AG08395 (cell line): ENCODE results near the gene RDH13.
"Not testable (repeated sequence)": the region's sequence is repeated elsewhere in the genome, so short reads cannot be mapped to it uniquely, and the experiment has no call there.

Experiments used
- DNase-seq: peaks from one replicate; pipeline ENCODE4 v3.0.0; 2012; ENCODE audit warnings: mixed read lengths, low spot score

RDH13 gene

DNA sequence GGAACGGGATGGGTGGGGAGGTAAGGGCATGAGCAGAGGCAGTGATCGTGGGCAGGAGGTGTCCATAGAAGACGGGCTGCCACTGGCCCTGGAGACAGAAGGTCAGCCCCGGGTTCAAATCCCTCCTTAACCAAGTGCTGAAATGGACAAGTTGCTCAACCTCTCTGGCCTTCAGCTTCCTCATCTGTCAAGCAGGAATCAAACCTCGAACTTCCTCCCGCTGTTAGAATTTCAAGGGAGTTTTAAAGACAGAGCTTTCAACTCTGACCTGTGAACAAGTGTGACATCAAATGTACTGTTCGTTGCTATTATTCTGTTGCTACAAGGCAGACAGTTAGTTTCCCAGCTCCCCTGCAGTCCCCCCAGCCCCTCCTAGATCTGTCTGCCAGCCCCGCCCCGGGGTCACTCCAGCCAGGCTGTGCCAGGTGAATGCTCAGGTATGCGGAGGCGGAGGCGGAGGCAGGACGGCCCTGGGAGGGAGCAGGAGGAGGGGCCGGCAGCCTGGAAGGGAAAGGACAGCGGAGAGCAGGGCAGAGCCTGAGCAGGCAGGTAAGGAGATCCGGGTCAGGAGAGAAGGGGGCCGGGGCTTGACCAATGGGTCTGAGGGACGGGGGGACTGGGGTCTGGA lies 12.5 kb upstream of the RDH13 start, which contains the start of gene EPS8L1:
Gene EPS8L1 (plus strand): TSS at position 499 of the 628 bp plus-strand sequence. CDS start 576 bp downstream, outside the sequence.
- no peak for DNase-seq

DNA sequence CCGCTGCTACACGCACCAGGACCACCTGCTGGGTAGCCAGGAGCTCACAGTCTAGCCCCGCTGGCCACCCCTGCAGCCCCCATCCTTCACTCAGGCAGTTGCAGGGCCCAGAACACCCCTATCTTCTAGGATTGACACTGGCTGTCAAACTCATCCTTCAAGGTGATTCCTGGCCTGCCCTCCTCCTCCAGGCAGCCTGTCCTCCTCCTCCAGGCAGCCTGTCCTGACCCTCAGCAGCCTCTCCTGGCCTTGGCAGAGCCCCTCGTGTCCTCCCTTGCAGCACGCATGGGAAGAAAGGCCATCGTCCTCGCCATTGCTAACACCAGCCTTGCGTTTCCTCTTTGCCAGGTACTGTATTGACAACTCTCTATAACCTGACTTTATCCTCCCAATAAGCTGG lies 9.0 kb upstream of the RDH13 start:
- no peak for DNase-seq

DNA sequence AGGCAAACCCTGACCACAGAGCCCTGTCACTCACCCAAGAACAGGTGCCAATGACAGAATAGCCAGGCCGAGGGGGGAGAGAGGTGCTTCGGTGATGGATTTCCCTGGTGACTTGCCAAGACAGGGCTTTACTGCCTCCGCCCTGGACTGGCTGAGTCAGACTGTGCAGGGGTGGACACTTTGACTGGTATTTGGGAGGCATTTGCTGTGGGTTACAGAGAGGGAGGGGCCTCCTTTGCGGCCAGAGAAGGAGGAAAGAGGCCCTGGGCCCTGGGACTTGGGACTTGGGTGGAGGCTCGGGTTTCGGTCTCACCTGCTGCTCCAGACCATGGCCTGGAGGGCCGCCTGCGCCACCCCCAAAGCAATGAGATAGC lies 8.2 kb upstream of the RDH13 start:
- DNase-seq: peak; percentile 74

DNA sequence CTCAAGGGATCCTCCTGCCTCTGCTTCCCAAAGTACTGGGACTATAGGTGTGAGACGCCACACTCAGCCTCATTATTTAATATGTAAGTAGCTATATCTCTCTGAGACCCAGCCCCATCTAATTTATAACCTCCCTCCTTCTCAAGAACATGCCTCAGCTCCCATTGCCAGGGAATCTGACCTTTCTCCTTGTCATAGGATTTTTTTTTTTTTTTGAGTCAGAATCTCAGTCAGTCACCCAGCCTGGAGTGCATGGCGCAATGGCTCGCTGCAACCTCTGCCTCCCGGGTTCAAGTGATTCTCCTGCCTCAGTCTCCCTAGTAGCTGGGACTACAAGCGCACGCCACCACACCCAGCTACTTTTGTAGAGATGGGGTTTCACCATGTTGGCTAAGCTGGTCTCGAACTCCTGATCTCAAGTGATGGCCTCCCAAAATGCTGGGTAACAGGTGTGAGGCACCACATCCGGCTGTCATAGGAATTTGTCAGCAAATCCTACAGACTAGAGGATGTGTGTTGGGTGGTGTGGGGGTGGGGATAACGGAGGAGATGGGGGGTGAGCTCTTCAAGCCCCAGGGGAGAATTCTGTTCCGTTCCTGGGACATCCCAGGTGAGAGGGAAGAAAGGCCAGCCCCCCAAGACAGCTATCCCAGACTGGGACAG lies 7.6 kb upstream of the RDH13 start:
- DNase-seq: no peak

DNA sequence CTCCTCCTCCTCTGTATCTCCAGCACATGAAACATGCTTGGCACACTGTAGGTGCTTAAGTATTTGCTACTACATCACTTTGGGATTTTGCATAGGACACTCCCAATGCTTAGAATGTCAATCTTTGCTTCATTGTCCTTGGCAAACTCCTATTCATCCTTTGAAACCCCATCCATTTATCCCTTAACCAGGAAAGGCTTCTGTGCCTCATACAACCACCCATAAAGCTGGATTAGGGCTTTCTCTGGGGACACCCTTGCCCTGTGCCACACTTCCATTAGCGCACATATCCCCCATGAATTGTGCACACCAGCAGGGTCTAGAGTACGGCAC lies 6.9 kb upstream of the RDH13 start:
- no peak for DNase-seq

DNA sequence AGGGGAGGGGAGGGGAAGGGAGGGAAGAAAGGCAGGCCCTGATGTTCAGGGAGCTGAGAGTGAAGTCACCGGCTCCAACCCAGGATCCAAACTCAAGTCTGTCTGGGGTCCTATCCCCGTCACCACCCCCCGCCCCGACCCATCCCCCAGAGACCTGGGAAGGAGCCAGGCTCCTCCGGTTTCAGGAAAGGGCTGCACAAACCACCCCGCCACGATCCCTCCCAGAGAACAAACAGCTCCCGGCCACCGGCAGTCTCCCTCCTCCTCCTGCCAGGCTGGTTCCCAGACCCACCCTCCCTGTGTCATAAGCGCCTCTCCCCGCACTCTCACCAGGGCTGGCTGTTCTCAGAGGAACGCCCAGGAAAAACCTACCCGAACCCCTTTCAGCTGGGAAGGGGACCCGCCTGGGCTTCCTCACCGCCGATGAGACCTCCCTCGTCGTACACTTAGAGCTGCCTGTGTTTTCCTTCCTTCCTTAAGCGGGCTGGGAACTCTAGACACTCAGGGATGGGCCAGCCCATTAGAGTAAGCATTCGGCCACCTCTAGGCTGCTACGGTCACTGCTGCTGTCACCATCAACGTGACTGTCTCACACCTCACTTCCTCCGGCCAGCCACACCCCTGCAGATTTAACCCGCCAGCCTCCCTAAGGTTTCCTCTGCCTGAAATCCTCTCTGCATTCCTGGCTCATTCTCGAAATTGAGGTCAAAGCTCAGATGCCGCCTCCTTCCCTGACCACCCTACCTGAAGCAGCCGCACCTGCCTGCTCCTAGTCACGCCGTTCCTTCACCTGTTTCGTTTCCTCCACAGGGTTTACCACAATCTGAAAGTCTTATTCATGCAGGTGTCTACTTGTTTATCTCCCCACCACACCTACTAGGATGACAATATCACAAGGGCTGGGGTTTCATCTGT lies 6.3 kb upstream of the RDH13 start:
- DNase-seq: no peak

DNA sequence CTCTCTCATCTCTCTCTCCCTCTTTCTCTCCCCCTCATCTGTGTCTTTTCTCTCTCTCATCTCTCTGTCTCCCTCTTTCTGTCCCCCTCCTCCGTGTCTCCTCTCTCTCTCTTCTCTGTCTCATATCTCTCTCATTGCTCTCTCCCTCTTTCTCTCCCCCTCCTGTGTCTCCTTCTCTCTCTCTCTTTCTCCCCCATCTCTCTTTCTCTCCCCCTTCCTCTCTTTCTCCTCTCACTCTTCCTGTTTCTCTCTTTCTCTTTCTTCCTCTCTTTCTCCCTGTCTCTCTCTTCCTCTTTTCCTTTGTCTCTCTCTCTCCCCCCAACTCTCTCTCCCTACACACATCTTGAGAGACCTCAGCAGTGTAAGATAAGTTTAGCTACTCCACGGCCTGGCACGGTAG lies 4.9 kb upstream of the RDH13 start:
- no peak for DNase-seq

DNA sequence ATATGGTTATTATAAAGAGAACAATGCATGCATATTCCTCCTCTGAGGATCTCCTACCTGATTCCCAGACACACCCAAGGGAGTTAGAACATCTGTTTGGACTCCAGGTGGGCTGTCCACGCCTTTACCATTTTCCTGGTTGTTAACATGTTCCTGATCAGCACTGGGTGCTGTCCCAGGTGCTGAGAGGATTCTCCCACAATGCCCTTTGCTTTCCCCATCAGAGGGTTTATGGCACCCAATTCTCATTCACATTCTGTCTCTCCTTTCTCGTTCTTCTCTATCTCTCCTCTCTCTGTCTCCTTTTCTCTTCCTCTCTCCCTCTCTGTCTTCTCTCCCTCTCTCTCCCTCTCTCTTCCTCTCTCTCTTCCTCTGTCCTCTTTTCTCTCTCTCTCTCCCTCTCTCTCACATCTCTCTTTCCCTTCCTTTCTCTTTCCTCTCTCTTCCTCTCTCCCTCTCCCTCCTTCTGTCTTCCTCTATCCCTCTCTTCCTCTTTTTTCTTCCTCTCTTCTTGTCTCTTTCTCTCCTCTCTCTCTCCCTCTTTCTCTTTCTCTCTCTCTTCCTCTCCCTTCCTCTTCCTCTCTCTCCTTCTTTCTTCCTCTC lies 3.3 kb upstream of the RDH13 start:
- DNase-seq: no peak

DNA sequence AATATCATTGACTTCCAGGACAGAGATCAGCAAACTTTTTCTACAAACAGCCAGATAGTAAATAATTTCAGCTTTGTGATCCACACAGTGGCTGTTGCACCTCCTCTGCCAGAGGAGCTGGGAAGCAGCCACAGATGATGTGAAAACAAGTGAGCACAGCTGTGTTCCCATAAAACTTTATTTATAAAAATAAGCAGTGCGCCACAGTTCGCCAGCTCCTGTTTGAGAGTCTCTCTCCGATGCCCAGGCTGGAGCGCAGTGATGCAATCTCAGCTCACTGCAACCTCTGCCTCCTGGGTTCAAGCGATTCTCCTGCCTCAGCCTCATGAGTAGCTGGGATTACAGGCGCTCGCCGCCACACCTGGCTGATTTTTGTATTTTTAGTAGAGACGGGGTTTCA lies 2.6 kb upstream of the RDH13 start:
- not testable (repeated sequence) for DNase-seq

DNA sequence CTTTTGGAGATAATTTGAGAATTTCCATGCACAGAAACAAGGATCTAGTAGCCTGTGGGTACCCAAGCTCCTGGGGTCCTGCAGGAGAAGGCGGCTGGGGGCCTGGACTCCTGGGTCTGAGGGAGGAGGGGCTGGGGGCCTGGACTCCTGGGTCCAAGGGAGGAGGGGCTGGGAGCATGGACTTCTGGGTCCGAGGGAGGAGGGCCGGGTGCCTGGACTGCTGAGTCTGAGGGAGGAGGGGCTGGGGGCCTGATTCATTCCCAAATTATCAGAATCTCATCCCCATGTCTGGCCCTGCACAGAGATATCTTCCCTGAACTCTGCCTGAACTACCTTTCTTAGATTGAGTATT lies 520 bp upstream of the RDH13 start:
- DNase-seq: no peak

DNA sequence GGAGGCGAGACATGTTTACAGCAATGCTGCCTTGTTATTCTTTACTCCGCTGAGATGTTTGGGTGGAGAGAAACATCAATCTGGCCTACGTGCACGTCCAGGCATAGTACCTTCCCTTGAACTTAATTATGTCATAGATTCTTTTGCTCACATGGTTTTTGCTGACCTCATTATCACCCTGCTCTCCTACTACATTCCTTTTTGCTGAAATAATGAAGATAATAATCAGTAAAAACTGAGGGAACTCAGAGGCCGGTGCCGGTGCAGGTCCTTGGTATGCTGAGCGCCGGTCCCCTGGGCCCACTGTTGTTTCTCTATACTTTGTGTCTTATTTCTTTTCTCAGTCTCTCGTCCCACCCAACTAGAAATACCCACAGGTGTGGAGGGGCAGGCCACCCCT lies 2.7 kb downstream of the RDH13 start:
- not testable (repeated sequence) for DNase-seq

DNA sequence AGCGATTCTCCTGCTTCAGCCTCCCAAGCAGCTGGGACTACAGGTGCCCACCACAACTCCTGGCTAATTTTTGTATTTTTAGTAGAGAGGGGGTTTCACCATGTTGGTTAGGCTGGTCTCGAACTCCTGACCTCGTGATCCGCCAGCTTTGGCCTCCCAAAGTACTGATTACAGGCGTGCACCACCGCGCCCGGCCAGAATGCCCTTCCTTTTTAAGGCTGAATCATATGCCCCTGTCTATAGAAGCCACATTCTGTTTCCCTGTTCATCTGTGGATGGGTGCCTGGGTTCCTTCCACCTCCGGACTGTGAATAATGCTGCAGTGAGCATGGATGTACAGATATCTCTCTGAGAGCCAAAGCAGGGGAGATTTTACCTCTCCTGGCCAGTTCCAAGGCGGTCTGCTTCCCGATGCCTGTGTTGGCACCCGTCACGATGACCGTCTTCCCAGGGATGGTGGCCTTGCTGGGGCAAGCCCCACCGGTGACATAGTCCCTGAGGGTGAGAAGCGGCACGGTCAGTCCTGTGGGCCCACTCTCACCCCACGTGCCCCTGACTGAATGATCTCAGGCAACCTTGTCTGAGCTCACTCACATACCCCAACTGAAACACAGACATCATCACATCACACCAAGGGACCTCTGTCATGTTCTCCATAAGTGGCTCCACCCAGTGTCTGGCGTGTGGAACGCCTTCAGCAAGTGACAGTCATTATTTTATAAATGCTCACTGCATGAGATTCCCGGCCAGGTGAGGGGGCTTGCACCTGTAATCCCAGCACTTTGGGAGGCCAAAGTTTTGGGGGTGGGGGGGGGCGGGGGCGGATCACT lies 4.0 kb downstream of the RDH13 start:
- no peak for DNase-seq

DNA sequence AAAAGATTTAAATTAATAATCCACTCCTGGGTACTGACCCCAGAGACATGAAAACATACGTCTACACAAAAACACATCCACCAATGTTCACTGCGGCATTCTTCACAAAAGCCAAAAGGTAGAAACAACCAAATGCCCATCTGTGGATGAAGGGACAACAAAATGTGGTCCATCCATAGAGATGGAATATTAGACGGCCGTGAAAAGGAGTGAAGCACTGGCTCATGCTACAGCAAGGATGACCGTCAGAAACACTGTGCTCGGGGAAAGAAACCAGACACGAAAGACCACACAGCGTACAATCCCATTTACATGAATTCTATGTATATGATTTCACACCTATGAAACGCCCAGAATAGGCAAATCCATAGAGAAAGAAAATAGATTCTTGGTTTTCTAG lies 6.1 kb downstream of the RDH13 start:
- DNase-seq: no peak

DNA sequence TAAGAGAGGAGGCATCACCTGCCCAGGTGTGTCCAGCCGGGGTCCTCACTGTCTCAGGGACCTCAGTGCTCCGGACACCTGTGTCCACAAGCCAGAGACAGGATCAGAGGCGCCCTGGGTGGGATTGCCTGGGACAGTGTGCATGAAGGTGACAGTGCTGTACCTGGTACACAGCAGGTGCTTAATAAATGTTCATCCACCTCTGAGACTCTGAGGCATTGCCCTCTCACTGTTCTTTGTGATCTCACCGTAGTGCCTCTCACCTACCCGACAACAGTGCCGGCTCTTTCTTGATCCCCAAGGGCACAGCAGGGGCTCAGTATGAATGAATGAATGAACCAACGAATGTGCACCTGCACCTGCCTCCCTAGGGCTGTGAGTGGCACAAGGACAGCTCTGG lies 9.2 kb downstream of the RDH13 start:
- DNase-seq: no peak

DNA sequence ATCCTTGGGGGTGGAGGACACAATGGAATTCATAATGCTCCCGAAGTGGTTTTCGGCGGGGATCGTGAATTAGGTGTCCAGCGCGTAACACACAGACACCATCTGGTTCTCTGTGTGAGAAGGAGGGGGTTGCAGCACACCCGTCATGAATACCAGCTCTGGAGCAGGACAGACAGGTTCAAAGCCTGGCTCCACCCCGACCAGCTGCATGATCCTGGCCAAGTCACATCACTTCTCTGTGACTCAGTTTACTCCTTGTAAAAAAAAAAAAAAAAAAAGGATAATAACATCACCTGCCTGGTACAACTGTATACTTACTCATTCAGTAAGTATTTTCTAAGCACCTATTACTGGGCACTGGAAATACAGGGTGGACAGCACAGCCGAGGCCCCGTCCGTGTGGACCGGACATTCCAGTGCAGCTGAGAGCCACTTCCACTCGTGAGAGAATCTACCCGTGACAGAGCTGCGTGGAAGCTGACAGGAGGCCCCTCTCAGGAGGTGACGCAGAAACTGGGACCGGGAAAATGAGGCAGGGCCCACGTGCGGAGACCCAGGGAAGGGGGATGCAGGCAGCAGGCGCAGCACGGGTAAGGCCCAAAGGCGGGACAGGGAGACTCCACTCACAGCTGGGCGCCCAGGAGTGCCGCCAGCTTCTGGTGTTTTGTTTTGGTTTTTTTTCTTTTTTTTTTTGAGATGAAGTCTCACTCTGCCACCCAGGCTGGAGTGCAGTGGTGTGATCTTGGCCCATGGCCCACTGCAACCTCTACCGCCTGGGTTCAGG lies 12.0 kb downstream of the RDH13 start:
- DNase-seq: no peak

DNA sequence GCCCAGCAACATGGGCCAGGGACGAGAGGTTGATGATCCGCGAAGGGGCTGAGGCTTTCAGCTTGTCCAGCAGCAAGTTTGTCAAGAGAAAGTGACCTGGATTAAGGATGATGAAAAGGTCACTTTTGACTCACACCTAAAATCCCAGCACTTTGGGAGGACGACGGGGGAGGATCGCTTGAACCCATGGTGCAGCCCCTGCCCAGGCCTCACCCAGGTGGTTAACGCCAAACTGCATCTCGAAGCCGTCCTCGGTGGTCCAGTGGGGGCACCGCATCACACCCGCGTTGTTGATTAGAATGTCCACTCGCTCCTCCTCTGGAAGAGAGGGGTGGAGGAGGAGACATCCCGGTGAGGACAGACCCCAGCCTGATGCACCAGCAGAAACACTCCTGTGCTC lies 14.5 kb downstream of the RDH13 start:
- no peak for DNase-seq

DNA sequence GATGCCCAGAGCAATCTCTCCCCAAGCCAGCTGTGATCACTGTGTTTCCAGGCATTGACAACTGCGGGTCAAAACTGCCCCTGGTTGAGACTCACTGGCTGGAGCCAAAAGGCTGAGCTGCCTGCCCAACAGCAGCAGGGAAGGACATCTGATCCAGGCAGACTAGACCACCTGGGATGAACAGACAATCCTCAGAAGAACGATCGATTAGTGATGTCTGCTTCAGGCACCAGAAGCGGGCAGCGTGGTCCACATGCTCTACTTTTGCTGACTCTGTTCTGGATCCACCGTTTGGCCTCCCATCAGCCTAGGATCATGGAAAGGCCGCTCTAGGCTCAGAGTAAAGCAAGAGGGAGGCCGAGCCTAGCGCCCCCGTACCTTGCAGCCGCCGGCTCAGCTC lies 15.0 kb downstream of the RDH13 start:
- DNase-seq: no peak

DNA sequence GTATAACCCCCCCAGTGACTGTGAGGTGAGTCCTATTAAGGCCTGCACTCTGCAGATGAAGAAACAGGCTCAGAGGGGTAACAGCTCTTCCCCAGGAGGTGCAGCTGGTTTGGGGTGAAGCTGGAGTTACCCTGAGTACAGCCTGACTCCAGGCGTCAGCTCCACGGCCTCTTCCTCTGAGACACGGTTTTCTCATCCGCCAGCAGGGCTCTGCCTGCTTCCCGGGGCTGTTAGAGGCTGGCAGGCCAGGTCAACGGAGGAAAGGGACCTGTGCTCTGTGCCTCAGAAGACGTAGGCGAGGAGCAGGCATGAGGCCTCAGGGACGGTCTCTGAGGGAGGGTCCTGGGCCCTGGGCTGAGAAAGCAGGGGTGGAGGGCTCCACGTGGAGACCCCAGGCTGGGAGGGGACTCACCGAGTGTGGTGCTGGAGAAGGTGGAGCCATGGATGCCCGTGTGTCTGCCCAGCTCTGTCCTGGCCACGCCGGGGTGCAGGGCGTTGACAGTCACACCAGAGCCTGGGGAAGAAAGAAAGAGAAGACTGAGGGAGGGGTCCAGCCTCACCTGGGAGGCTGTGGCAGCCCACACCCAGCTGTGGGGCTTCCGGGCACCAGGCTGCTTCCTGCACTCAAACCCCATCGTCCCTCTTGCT lies 15.8 kb downstream of the RDH13 start:
- DNase-seq: no peak

DNA sequence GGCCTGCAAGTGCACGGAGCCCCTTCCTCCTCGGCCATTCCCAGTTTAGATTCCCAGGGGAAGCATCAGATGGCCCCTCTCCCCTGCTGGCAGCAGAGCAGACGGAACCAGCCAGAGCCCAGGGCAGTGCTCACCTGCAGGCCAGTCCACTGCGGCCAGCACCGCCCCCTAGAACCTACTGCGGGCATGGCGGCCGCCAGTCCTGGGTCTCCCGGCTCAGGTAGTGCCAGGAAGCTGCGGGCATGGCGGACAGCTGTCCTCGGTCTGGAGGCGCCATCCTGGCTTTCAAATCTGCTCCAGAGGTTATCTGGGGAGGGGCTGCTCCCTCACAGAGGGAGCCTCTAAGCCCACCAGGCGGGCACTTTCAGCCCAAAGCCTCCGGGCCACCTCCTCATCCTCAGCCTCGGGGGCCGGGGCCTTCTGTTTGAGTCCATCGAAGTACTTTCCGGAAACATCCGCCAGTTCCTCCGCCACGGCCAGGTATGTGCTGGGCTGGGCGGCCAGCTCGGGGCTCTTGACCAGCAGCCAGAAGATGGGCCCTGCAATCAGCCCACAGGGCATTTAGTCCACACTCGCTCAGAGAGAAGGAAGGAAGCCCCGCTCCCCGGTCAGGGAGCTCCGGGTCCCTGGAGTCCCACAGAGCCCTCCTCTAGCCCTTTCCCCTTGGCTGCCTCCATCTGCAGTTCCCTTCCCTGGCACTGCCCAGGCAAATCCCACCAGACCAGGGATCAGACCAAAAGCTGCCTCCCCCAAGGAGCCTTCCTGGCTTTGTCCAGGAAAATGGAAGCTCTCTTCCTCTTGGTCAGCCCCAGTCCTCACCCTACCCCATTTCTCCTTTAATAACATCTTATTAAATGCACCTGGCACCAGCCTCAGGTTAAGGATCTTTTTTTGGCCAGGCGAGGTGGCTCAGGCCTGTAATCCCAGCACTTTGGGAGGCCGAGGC lies 17.9 kb downstream of the RDH13 start:
- no peak for DNase-seq

DNA sequence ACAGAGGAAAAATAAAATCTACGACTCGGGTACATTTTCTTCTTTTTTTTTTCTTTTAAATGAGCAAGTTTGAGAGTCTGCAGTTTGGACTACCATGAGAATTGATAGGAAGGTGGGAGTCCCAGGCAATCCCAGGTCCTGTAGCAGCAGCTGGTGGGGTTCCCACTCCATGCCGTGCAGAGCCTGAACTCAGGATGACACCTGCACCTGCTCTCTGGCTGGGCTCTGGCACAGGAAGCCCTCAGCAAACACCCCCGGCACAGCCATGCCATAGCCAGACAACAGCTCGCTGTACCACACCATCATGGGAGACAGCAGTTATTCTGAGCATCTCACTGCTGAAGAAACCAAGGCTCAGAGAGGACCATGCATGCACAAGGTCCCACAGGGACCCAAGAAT lies 18.7 kb downstream of the RDH13 start:
- DNase-seq: no peak
